ENCODE results near the gene CCNL2.
"Not testable (repeated sequence)": the region's sequence is repeated elsewhere in the genome, so short reads cannot be mapped to it uniquely, and the experiment has no call there.

The CCNL2 gene

GRCh38 chr1:1371746-1372711 is 27.1 kb downstream of the CCNL2 start:
- DNase-seq = peak; percentile 81

- DNase-seq = peak; percentile 61
Measured at GRCh38 chr1:1371364-1371745, 27.8 kb downstream of the CCNL2 start.

GRCh38 chr1:1370771-1371300 is 28.3 kb downstream of the CCNL2 start:
- DNase-seq = no peak

- not testable (repeated sequence) for DNase-seq
Measured at GRCh38 chr1:1370094-1370493, 29.0 kb downstream of the CCNL2 start.

GRCh38 chr1:1367315-1367714 is 31.8 kb downstream of the CCNL2 start:
- DNase-seq = no peak

GRCh38 chr1:1366699-1367066 is 32.5 kb downstream of the CCNL2 start:
- no peak for DNase-seq

GRCh38 chr1:1365875-1366698 is 33.0 kb downstream of the CCNL2 start:
- no peak for DNase-seq

- no peak for DNase-seq
Measured at GRCh38 chr1:1364266-1364665, 34.9 kb downstream of the CCNL2 start.

GRCh38 chr1:1361982-1362423 is 37.1 kb downstream of the CCNL2 start:
- DNase-seq = no peak

- DNase-seq = no peak
Measured at GRCh38 chr1:1361233-1361981, 37.7 kb downstream of the CCNL2 start.

- DNase-seq = no peak
Measured at GRCh38 chr1:1360506-1361169, 38.5 kb downstream of the CCNL2 start.

GRCh38 chr1:1359664-1360468 is 39.3 kb downstream of the CCNL2 start:
- no peak for DNase-seq

- DNase-seq = no peak
Measured at GRCh38 chr1:1359308-1359663, 39.8 kb downstream of the CCNL2 start.

- DNase-seq = no peak
Measured at GRCh38 chr1:1358433-1359271, 40.5 kb downstream of the CCNL2 start, which contains the start of gene MXRA8. Gene MXRA8, minus strand, starts transcription at chr1:1358555. Its CDS starts 51 bp downstream, at chr1:1358504.

- DNase-seq = no peak
Measured at GRCh38 chr1:1357871-1358432, 41.2 kb downstream of the CCNL2 start.

GRCh38 chr1:1356796-1357401 is 42.2 kb downstream of the CCNL2 start:
- DNase-seq = no peak

- DNase-seq = no peak
Measured at GRCh38 chr1:1356166-1356795, 42.9 kb downstream of the CCNL2 start.

- DNase-seq = no peak
Measured at GRCh38 chr1:1355416-1355815, 43.7 kb downstream of the CCNL2 start.
